PFSK-1 (cell line): ENCODE results near the gene OR51A7. TPM values are rescaled to one million over a fixed set of nuclear protein-coding genes. Genes with fewer than 3 reads are reported as not detected.

Source experiments
- FOXP2 ChIP-seq: optimal IDR thresholded peaks from 2 replicates; pipeline ENCODE3; 2011; ENCODE audit warnings: borderline replicate concordance, control low read depth, inconsistent platforms; ENCODE audit not compliant: insufficient read depth; ENCODE audit errors: extremely low read length, extremely low read depth
- POLR2AphosphoS5 ChIP-seq: IDR thresholded peaks from 2 replicates; pipeline ENCODE4 v1.6.1; 2012; ENCODE audit warnings: low read depth, mild to moderate bottlenecking, control low read depth, low read length, moderate library complexity
- SIN3A ChIP-seq: IDR thresholded peaks from 2 replicates; pipeline ENCODE4 v1.6.1; 2012; ENCODE audit warnings: mild to moderate bottlenecking, low read length, moderate library complexity, borderline replicate concordance; ENCODE audit not compliant: insufficient read depth
- TAF1 ChIP-seq: IDR thresholded peaks from 2 replicates; pipeline ENCODE4 v1.6.1; 2012; ENCODE audit warnings: low read length, control low read depth, borderline replicate concordance; ENCODE audit not compliant: insufficient read depth
- polyA plus RNA-seq: library from polyadenylated mRNA; unstranded; fragments of >200 nt; gene quantifications from one replicate; pipeline ENCODE4 v1.2.1, GENCODE V29; 2012; ENCODE audit warnings: low read depth, missing spikeins; ENCODE audit not compliant: insufficient read length
- TF ChIP-seq, protein P1 (sequence below), 2 experiments: IDR thresholded peaks; 2 replicates each; pipeline versions ENCODE4 v1.6.1 to v1.8.0; 2011 to 2012; ENCODE audit warnings: low read depth in 2 of 2, low read length in 2 of 2, control low read depth in 1 of 2, inconsistent platforms in 1 of 2, mild to moderate bottlenecking in 1 of 2, moderate library complexity in 1 of 2; ENCODE audit not compliant: insufficient read depth in 1 of 2

OR51A7 gene, protein sequence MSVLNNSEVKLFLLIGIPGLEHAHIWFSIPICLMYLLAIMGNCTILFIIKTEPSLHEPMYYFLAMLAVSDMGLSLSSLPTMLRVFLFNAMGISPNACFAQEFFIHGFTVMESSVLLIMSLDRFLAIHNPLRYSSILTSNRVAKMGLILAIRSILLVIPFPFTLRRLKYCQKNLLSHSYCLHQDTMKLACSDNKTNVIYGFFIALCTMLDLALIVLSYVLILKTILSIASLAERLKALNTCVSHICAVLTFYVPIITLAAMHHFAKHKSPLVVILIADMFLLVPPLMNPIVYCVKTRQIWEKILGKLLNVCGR
- polyA plus RNA-seq: not detected

DNA sequence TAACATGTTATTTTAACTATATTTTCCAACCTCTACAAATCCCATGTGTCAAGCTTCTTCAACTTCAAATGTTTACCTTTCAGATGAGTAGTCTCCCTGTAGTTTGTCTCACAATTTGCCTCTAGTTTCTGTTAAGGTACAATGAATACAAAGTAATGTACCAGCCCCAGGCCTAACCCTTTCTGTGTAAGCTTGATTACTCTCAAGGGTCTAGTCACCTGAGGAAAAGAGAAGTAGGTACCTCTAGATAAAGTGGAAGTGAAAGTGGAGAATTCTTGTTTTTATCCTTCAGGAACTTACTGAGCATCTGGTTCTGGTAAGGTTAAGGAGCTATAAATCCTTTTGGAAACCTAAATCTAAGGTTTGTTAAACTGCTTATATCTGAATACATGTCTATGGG is at the start of gene OR51A7:
OR51A7 (plus strand) TSS at position 300 of the 400 bp plus-strand sequence. CDS start 3,587 bp downstream, outside the sequence.
- TF ChIP-seq SIN3A (no peak), FOXP2 (no peak), TAF1 (no peak), POLR2AphosphoS5 (no peak)
- TF ChIP-seq, protein P1, sequence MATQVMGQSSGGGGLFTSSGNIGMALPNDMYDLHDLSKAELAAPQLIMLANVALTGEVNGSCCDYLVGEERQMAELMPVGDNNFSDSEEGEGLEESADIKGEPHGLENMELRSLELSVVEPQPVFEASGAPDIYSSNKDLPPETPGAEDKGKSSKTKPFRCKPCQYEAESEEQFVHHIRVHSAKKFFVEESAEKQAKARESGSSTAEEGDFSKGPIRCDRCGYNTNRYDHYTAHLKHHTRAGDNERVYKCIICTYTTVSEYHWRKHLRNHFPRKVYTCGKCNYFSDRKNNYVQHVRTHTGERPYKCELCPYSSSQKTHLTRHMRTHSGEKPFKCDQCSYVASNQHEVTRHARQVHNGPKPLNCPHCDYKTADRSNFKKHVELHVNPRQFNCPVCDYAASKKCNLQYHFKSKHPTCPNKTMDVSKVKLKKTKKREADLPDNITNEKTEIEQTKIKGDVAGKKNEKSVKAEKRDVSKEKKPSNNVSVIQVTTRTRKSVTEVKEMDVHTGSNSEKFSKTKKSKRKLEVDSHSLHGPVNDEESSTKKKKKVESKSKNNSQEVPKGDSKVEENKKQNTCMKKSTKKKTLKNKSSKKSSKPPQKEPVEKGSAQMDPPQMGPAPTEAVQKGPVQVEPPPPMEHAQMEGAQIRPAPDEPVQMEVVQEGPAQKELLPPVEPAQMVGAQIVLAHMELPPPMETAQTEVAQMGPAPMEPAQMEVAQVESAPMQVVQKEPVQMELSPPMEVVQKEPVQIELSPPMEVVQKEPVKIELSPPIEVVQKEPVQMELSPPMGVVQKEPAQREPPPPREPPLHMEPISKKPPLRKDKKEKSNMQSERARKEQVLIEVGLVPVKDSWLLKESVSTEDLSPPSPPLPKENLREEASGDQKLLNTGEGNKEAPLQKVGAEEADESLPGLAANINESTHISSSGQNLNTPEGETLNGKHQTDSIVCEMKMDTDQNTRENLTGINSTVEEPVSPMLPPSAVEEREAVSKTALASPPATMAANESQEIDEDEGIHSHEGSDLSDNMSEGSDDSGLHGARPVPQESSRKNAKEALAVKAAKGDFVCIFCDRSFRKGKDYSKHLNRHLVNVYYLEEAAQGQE (IDR thresholded peaks at IDR 0.05; ENCODE audit: insufficient read depth in 1 of 2, low read depth in 2 of 2, low read length in 2 of 2): no peak

GRCh38 chr11:4862447-4863236 is 40.9 kb upstream of the OR51A7 start:
- TF ChIP-seq POLR2AphosphoS5 (no peak), TAF1 (no peak), FOXP2 (no peak), SIN3A (no peak)
- TF ChIP-seq, protein P1 (IDR thresholded peaks at IDR 0.05; ENCODE audit: insufficient read depth in 1 of 2, low read depth in 2 of 2, low read length in 2 of 2): no peak

GRCh38 chr11:4863876-4864275 is 39.7 kb upstream of the OR51A7 start:
- TF ChIP-seq, protein P1 (IDR thresholded peaks at IDR 0.05; ENCODE audit: insufficient read depth in 1 of 2, low read depth in 2 of 2, low read length in 2 of 2): no peak
- no peak for TF ChIP-seq POLR2AphosphoS5
- no peak for TF ChIP-seq SIN3A
- no peak for TF ChIP-seq TAF1
- TF ChIP-seq FOXP2: no peak

DNA sequence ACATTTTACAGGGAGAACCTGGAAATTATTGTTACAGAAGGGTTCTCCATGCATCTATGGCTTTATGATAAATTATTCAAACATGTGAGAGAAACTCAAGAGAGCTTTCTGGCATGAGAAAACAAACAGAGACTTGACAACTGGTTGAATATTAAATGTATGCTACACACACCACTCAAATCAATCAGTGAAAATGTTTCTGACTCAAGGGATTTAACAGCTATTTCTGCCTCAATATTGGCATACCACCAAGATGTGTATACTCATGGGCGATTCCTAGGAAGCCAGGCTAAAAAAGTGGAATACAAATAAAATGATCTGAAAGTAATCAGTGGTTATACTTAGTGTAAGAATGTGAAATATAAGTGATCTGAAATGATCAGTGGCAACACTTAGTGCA is 37.7 kb upstream of the OR51A7 start:
- TF ChIP-seq TAF1 (no peak), FOXP2 (no peak)
- TF ChIP-seq, protein P1 (IDR thresholded peaks at IDR 0.05; ENCODE audit: insufficient read depth in 1 of 2, low read depth in 2 of 2, low read length in 2 of 2): no peak
